WERI-Rb-1 (cell line): ENCODE measurements around the gene CSH2.

Experiments
- DNase-seq: peaks from one replicate; pipeline ENCODE4 v3.0.0-alpha.2; 2020
- H3K27ac ChIP-seq: fragments of 250-450 bp; sonication (Bioruptor Pico); 2 replicates; pipeline ENCODE4 v1.5.1; 2020; ENCODE audit warnings: mild to moderate bottlenecking, moderate library complexity
- H3K27me3 ChIP-seq: fragments of 250-450 bp; sonication (Bioruptor Pico); 2 replicates; pipeline ENCODE4 v1.5.1; 2021; ENCODE audit warnings: mild to moderate bottlenecking, low read depth, moderate library complexity; ENCODE audit not compliant: insufficient read depth, severe bottlenecking
- H3K36me3 ChIP-seq: fragments of 250-450 bp; sonication (Bioruptor Pico); 2 replicates; pipeline ENCODE4 v1.5.1; 2020; ENCODE audit warnings: mild to moderate bottlenecking, moderate library complexity
- H3K4me3 ChIP-seq: 2 replicates; pipeline ENCODE4 v1.5.1; 2011; ENCODE audit warnings: low read depth, mild to moderate bottlenecking, control low read depth, low read length
- H3K9me3 ChIP-seq: fragments of 250-450 bp; sonication (Bioruptor Pico); 2 replicates; pipeline ENCODE4 v1.5.1; 2021; ENCODE audit warnings: mild to moderate bottlenecking, moderate library complexity; ENCODE audit not compliant: severe bottlenecking
- TF ChIP-seq, protein P1 (sequence below): IDR thresholded peaks from 2 replicates; pipeline ENCODE4 v1.5.1; 2011; ENCODE audit warnings: low read depth, mild to moderate bottlenecking, control low read depth, inconsistent platforms, low read length

The CSH2 gene

DNA sequence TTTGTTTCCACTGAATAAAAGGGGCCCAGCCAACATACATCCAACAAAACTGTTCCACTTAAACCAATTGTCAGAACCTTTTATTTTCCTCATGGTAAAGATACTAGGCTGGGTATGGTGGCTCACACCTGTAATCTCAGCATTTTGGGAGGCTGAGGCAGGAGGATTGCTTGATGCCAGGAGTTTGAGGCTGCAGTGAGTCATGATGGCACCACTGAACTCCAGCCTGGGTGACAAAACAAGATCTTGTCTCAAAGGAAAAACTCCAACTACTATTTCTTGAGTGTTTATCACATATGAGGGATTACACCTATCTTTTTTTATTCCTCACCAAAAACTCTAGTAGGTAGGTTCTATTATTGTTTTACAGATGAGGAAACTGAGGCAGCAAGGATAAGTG is 50.9 kb downstream of the CSH2 start:
- Histone ChIP-seq H3K27me3 (no peaks in the 10 kb centered on the region), H3K4me3 (no peak overlapping the region), H3K36me3 (peaks cover 83% of the 10 kb centered on the region), H3K27ac (no peak overlapping the region), H3K9me3 (no peaks in the 10 kb centered on the region)
- TF ChIP-seq, protein P1, sequence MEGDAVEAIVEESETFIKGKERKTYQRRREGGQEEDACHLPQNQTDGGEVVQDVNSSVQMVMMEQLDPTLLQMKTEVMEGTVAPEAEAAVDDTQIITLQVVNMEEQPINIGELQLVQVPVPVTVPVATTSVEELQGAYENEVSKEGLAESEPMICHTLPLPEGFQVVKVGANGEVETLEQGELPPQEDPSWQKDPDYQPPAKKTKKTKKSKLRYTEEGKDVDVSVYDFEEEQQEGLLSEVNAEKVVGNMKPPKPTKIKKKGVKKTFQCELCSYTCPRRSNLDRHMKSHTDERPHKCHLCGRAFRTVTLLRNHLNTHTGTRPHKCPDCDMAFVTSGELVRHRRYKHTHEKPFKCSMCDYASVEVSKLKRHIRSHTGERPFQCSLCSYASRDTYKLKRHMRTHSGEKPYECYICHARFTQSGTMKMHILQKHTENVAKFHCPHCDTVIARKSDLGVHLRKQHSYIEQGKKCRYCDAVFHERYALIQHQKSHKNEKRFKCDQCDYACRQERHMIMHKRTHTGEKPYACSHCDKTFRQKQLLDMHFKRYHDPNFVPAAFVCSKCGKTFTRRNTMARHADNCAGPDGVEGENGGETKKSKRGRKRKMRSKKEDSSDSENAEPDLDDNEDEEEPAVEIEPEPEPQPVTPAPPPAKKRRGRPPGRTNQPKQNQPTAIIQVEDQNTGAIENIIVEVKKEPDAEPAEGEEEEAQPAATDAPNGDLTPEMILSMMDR = no peak
- no peak for DNase-seq
